ENCODE measurements around the gene CCDC47. TPM values are rescaled to one million over a fixed set of nuclear protein-coding genes. Genes with fewer than 3 reads are reported as not detected.

The CCDC47 gene
- total and polyA plus RNA-seq, 4 donors = 27.9 to 65.8 (median 49.0) TPM

DNA sequence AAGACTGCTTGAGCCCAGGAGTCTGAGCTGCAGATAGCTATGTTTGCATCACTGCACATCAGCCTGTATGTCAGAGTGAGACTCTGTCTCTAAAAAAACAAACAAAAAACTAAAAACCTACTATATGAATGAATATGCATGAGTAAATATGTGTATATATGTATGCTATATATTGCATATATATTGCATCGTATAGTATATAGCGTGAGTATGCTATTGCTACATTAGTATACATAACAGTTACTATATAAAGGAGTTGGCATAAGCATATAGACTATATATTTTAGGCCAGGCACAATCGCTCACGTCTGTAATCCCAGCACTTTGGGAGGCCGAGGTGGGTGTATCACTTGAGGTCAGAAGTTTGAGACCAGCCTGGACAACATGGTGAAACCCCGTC is 16.7 kb upstream of the CCDC47 start:
- DNase-seq (no peak), ATAC-seq (ENCODE audit: low FRiP score) (no peak)
- 87 to 88% methylated on average over 6 of the region's 6 CpGs for WGBS, 2 donors
- H3K4me3 ChIP-seq (ENCODE audit: low read length in 2 of 2) = no peak overlapping the region
- no peaks in the 10 kb centered on the region for H3K9me3 ChIP-seq (ENCODE audit: control insufficient read depth, low read length)
- no peaks in the 10 kb centered on the region for H3K4me1 ChIP-seq (ENCODE audit: control insufficient read depth in 1 of 2, insufficient read depth in 2 of 2, low read length in 2 of 2)
- H3K27ac ChIP-seq (ENCODE audit: low read depth in 1 of 2, low read length in 2 of 2) = no peak overlapping the region
- H3K36me3 ChIP-seq (ENCODE audit: control insufficient read depth in 1 of 2, insufficient read depth in 2 of 2, low read length in 1 of 2) = peaks cover 0 to 5% of the 10 kb centered on the region in 2 donors
- no peaks in the 10 kb centered on the region for H3K27me3 ChIP-seq (ENCODE audit: control insufficient read depth in 1 of 2, insufficient read depth in 2 of 2, low read length in 1 of 2)
- intact Hi-C loops (cut with DNase I) = no loop called here

DNA sequence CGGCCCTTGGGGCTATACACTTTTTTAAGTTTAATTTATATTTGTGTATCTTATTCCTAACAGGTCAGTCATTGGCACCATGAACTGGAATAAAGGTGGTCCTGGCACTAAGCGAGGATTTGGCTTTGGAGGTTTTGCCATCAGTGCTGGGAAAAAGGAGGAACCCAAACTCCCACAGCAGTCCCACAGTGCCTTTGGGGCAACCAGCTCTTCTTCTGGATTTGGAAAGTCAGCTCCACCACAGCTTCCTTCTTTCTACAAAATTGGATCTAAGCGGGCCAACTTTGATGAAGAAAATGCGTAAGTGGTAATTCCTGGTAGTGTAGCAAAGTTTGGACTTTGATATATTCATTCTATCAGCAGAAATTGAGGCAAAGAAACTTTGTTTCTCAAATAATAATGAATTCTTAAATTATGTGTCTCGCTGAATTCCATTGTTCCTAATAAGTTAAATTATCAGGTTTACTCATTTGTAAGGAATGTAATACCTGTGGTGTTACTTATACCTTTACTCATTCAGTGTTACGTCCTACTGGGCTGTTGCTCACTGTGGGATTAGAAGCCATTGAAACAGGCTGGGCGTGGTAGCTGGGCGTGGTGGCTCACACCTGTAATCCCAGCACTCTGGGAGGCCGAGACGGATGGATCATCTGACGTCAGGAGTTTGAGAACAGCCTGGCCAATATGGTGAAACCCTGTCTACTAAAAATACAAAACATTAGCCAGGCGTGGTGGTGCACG is 13.7 kb upstream of the CCDC47 start:
- Histone ChIP-seq H3K4me3 (ENCODE audit: low read length in 2 of 2) (no peak overlapping the region), H3K36me3 (ENCODE audit: control insufficient read depth in 1 of 2, insufficient read depth in 2 of 2, low read length in 1 of 2) (peaks cover 0 to 3% of the 10 kb centered on the region in 2 donors), H3K27me3 (ENCODE audit: control insufficient read depth in 1 of 2, insufficient read depth in 2 of 2, low read length in 1 of 2) (no peaks in the 10 kb centered on the region), H3K27ac (ENCODE audit: low read depth in 1 of 2, low read length in 2 of 2) (no peak overlapping the region), H3K4me1 (ENCODE audit: control insufficient read depth in 1 of 2, insufficient read depth in 2 of 2, low read length in 2 of 2) (no peaks in the 10 kb centered on the region), H3K9me3 (ENCODE audit: control insufficient read depth, low read length) (no peaks in the 10 kb centered on the region)
- no peak for DNase-seq
- intact Hi-C loops (cut with DNase I) = no loop called here
- whole genome bisulfite sequencing, 2 donors = 95% methylated on average over 13 of the region's 13 CpGs
- ATAC-seq (ENCODE audit: low FRiP score) = no peak

DNA sequence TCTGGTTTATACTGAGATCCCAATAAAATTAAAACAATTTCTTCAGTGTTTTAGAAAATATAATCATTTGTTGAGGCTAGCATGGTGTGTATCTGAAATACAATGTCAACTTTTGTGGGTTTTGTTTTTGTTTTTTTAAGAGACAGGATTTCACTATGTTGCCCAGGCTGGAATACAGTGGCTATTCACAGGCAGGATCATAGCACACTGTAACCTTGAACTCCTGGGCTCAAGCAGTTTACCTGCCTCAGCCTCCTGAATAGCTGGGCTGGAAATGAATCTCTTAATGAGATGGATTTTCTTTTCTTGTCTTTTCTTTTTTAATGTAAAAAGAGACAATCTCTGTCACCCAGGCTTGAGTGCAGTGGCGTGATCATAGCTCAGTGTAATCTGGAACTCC is 12.7 kb upstream of the CCDC47 start:
- 100% methylated on average over 1 of the region's 1 CpG for whole genome bisulfite sequencing, 2 donors
- H3K27ac ChIP-seq (ENCODE audit: low read depth in 1 of 2, low read length in 2 of 2) = no peak overlapping the region
- intact Hi-C loops (cut with DNase I) = no loop called here
- no peaks in the 10 kb centered on the region for H3K9me3 ChIP-seq (ENCODE audit: control insufficient read depth, low read length)
- H3K27me3 ChIP-seq (ENCODE audit: control insufficient read depth in 1 of 2, insufficient read depth in 2 of 2, low read length in 1 of 2) = no peaks in the 10 kb centered on the region
- H3K4me1 ChIP-seq (ENCODE audit: control insufficient read depth in 1 of 2, insufficient read depth in 2 of 2, low read length in 2 of 2) = no peaks in the 10 kb centered on the region
- peaks cover 0 to 3% of the 10 kb centered on the region in 2 donors for H3K36me3 ChIP-seq (ENCODE audit: control insufficient read depth in 1 of 2, insufficient read depth in 2 of 2, low read length in 1 of 2)
- H3K4me3 ChIP-seq (ENCODE audit: low read length in 2 of 2) = no peak overlapping the region
- no peak for DNase-seq
- ATAC-seq (ENCODE audit: low FRiP score) = no peak

DNA sequence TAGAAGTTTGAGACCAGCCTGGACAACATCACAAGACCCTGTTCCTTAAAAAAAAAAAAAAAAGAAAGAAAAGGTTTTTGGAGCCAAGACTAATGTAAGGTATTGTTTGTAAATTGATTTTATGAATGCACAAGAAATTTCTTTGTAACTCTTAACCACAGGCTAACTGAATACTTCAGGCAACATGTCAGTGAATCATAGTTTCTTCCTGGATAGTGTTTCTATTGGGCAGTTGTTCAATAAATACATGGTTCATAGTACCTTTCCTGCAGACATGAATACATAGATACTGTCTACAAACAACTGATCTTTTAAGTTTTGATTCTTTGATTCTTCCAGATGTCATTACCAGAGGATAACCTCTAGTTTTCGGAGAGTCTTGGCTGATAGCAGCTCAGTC is 12.2 kb upstream of the CCDC47 start:
- no peaks in the 10 kb centered on the region for H3K4me1 ChIP-seq (ENCODE audit: control insufficient read depth in 1 of 2, insufficient read depth in 2 of 2, low read length in 2 of 2)
- intact Hi-C loops (cut with DNase I) = no loop called here

DNA sequence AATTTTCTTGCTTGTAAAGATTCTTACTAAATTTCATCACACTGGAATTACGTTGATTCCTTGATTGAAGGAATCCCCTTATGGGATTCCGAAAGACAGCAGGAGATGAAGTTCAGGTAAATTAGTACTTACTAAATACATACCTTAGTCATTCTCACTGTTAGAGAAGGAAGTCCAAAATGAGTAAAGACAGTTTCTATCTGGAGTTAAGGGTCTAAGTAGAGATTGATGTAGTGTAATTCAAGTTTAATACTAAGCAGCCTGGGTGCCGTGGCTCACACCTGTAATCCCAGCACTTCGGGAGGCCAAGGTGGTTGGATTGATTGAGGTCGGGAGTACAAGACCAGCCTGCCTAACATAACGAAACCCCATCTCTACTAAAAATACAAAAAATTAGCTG is 10.1 kb upstream of the CCDC47 start:
- 84 to 86% methylated on average over 6 of the region's 6 CpGs for WGBS, 2 donors
- DNase-seq = no peak
- Histone ChIP-seq H3K4me3 (ENCODE audit: low read length in 2 of 2) (no peak overlapping the region), H3K27me3 (ENCODE audit: control insufficient read depth in 1 of 2, insufficient read depth in 2 of 2, low read length in 1 of 2) (no peaks in the 10 kb centered on the region), H3K4me1 (ENCODE audit: control insufficient read depth in 1 of 2, insufficient read depth in 2 of 2, low read length in 2 of 2) (no peaks in the 10 kb centered on the region), H3K27ac (ENCODE audit: low read depth in 1 of 2, low read length in 2 of 2) (no peak overlapping the region), H3K9me3 (ENCODE audit: control insufficient read depth, low read length) (no peaks in the 10 kb centered on the region), H3K36me3 (ENCODE audit: control insufficient read depth in 1 of 2, insufficient read depth in 2 of 2, low read length in 1 of 2) (peaks cover 0 to 3% of the 10 kb centered on the region in 2 donors)
- intact Hi-C loops (cut with DNase I) = no loop called here
- ATAC-seq (ENCODE audit: low FRiP score) = no peak

More for the DNA sequence above, 12.2 kb upstream of the CCDC47 start:
- no peak overlapping the region for H3K27ac ChIP-seq (ENCODE audit: low read depth in 1 of 2, low read length in 2 of 2)
- DNase-seq (no peak), ATAC-seq (ENCODE audit: low FRiP score) (no peak)
- WGBS, 2 donors = 93 to 94% methylated on average over 1 of the region's 1 CpG
- H3K4me3 ChIP-seq (ENCODE audit: low read length in 2 of 2) = no peak overlapping the region
- H3K27me3 ChIP-seq (ENCODE audit: control insufficient read depth in 1 of 2, insufficient read depth in 2 of 2, low read length in 1 of 2) = no peaks in the 10 kb centered on the region
- H3K36me3 ChIP-seq (ENCODE audit: control insufficient read depth in 1 of 2, insufficient read depth in 2 of 2, low read length in 1 of 2) = peaks cover 0 to 3% of the 10 kb centered on the region in 2 donors
- no peaks in the 10 kb centered on the region for H3K9me3 ChIP-seq (ENCODE audit: control insufficient read depth, low read length)

DNA sequence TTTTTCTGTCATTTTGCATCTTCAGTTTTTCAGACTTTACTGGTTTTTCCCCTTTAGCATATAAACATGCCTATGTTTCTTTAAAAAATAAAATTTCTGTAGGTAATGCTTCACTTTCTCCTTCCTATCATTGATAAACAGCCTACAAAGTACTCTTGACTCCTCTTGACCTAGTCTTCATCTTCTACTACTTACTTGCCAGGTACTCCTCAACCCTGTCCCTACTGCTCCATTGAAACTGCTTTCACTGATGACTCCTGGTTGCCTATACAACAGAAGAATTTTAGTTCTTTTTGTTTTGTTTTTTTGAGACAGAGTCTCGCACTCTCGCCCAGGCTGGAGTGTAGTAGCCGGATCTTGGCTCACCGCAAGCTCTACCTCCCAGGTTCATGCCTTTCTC is 7.5 kb upstream of the CCDC47 start:
- H3K27ac ChIP-seq (ENCODE audit: low read depth in 1 of 2, low read length in 2 of 2) = no peak overlapping the region
- H3K36me3 ChIP-seq (ENCODE audit: control insufficient read depth in 1 of 2, insufficient read depth in 2 of 2, low read length in 1 of 2) = no peaks in the 10 kb centered on the region
- DNase-seq (no peak), ATAC-seq (ENCODE audit: low FRiP score) (no peak)
- intact Hi-C loops (cut with DNase I) = no loop called here
- no peak overlapping the region for H3K4me3 ChIP-seq (ENCODE audit: low read length in 2 of 2)
- no peaks in the 10 kb centered on the region for H3K9me3 ChIP-seq (ENCODE audit: control insufficient read depth, low read length)
- WGBS, 2 donors = 94 to 97% methylated on average over 4 of the region's 4 CpGs
- no peaks in the 10 kb centered on the region for H3K27me3 ChIP-seq (ENCODE audit: control insufficient read depth in 1 of 2, insufficient read depth in 2 of 2, low read length in 1 of 2)
- H3K4me1 ChIP-seq (ENCODE audit: control insufficient read depth in 1 of 2, insufficient read depth in 2 of 2, low read length in 2 of 2) = no peaks in the 10 kb centered on the region

DNA sequence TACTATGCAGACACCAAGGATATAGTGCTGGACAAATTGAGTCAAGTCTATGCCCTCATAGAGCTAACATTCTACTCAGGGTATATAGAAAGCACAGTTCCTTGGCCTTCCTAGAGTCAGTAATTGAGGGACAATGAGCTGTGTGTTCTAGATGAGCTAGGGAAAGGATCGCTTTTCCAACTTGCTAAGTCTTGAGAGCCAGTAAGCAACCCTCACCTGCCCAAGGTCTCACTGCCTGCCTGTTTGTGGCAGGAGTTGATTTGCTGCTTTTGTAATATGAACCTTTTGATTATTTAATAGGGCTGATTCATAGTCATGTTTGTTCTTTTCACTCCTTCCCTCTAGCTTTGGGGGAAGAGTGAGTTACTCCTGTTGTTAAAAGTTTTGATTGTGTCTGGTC is 7.1 kb upstream of the CCDC47 start:
- ATAC-seq (ENCODE audit: low FRiP score) (no peak), DNase-seq (no peak)
- Histone ChIP-seq H3K4me1 (ENCODE audit: control insufficient read depth in 1 of 2, insufficient read depth in 2 of 2, low read length in 2 of 2) (peaks cover 0 to under 1% of the 10 kb centered on the region in 2 donors), H3K4me3 (ENCODE audit: low read length in 2 of 2) (no peak overlapping the region), H3K9me3 (ENCODE audit: control insufficient read depth, low read length) (no peaks in the 10 kb centered on the region), H3K36me3 (ENCODE audit: control insufficient read depth in 1 of 2, insufficient read depth in 2 of 2, low read length in 1 of 2) (no peaks in the 10 kb centered on the region), H3K27me3 (ENCODE audit: control insufficient read depth in 1 of 2, insufficient read depth in 2 of 2, low read length in 1 of 2) (no peaks in the 10 kb centered on the region), H3K27ac (ENCODE audit: low read depth in 1 of 2, low read length in 2 of 2) (no peak overlapping the region)
- intact Hi-C loops (cut with DNase I) = no loop called here
- 96 to 100% methylated on average over 1 of the region's 1 CpG for WGBS, 2 donors

DNA sequence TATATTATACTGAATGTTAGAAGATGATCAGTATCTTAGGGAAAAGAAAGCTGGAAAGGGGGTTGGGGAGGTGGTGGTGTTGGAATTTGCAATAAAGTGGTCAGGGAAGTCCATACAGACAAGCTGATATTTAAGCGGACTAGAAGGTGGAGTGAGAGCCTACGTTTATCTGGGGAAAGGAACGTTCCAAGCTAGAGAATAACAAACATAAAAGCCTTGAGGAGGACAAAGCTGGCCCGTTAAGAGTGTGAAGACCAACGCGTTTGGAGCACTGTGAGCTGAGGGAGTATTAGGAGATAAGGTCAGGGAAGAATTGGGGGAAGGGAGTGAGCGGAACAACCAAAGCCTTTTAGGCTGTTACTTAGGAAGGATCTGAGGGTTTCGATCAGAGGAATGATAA is 2.0 kb upstream of the CCDC47 start:
- no peak overlapping the region for H3K27ac ChIP-seq (ENCODE audit: low read depth in 1 of 2, low read length in 2 of 2)
- WGBS, 2 donors = 23 to 25% methylated on average over 8 of the region's 8 CpGs
- peaks cover 0 to 3% of the 10 kb centered on the region in 2 donors for H3K4me1 ChIP-seq (ENCODE audit: control insufficient read depth in 1 of 2, insufficient read depth in 2 of 2, low read length in 2 of 2)
- no peak for DNase-seq
- intact Hi-C loops (cut with DNase I) = no loop called here
- peak overlapping the region; percentile 58 to 64 for H3K4me3 ChIP-seq (ENCODE audit: low read length in 2 of 2)
- H3K36me3 ChIP-seq (ENCODE audit: control insufficient read depth in 1 of 2, insufficient read depth in 2 of 2, low read length in 1 of 2) = no peaks in the 10 kb centered on the region
- H3K9me3 ChIP-seq (ENCODE audit: control insufficient read depth, low read length) = no peaks in the 10 kb centered on the region
- no peak for ATAC-seq (ENCODE audit: low FRiP score)
- H3K27me3 ChIP-seq (ENCODE audit: control insufficient read depth in 1 of 2, insufficient read depth in 2 of 2, low read length in 1 of 2) = no peaks in the 10 kb centered on the region

DNA sequence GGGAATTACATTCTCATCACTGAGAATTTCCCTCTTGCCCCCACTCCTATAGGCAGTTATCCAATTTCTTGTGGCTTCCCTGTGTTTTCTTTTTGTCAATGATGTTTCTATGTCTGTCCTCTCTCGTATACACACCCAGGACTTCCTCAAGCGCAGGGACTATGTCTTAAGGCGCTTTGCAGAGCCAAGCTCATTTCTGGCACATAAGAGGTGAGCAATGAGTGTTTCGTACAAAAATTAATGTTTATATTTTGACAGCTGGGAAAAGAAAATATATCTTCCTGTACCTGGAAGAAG is 1.5 kb upstream of the CCDC47 start:
- H3K4me3 ChIP-seq (ENCODE audit: low read length in 2 of 2) = peak overlapping the region; percentile 58 to 64
- WGBS, 2 donors = 1% methylated on average over 4 of the region's 4 CpGs
- peak overlapping the region in 1 of 2 donors; percentile 14 for H3K27ac ChIP-seq (ENCODE audit: low read depth in 1 of 2, low read length in 2 of 2)
- no peaks in the 10 kb centered on the region for H3K27me3 ChIP-seq (ENCODE audit: control insufficient read depth in 1 of 2, insufficient read depth in 2 of 2, low read length in 1 of 2)
- peaks cover 0 to 3% of the 10 kb centered on the region in 2 donors for H3K4me1 ChIP-seq (ENCODE audit: control insufficient read depth in 1 of 2, insufficient read depth in 2 of 2, low read length in 2 of 2)
- no peaks in the 10 kb centered on the region for H3K36me3 ChIP-seq (ENCODE audit: control insufficient read depth in 1 of 2, insufficient read depth in 2 of 2, low read length in 1 of 2)
- DNase-seq = no peak
- no peak for ATAC-seq (ENCODE audit: low FRiP score)
- intact Hi-C loops (cut with DNase I) = loop anchor here in 1 of 2 donors (5.0 kb wide), 1 partner anchor 67 kb away; the partner anchor contains the start of gene SMARCD2
- no peaks in the 10 kb centered on the region for H3K9me3 ChIP-seq (ENCODE audit: control insufficient read depth, low read length)
